SK-N-SH (cell line): ENCODE measurements around the gene SPSB1. TPM values are rescaled to one million over a fixed set of nuclear protein-coding genes. Genes with fewer than 3 reads are reported as not detected.

ENCODE experiments used
- CTCF ChIA-PET: fragments of 300-600, 350-600 bp; formaldehyde crosslinking; extraction: SDS; loops from one replicate; lab custom pipeline; 2021; lab: Yijun Ruan, JAX
- POLR2A ChIA-PET: fragments of 350-600 bp; sonication (Branson Sonifier 250); formaldehyde crosslinking; extraction: SDS; loops from one replicate; lab custom pipeline; 2020; ENCODE audit warnings: antibody characterized with exemption, inconsistent platforms; lab: Yijun Ruan, JAX
- DNase-seq: peaks from one replicate; pipeline ENCODE4 v3.0.0; 2012
- H2AFZ ChIP-seq: fragments of 200-600 bp; sonication (generic); 2 replicates; pipeline ENCODE4 v1.8.1; 2016; ENCODE audit warnings: antibody characterized with exemption, mild to moderate bottlenecking, low read depth
- H3F3A ChIP-seq: fragments of 200-600 bp; sonication (generic); replicated peaks from 2 replicates; pipeline ENCODE3; 2016; ENCODE audit warnings: antibody characterized with exemption, mild to moderate bottlenecking; ENCODE audit not compliant: insufficient read depth
- H3K27ac ChIP-seq, 2 experiments: fragments of 200-500 bp in 1 of 2; fragments of 200-600 bp in 1 of 2; sonication (Bioruptor generic) in 1 of 2; sonication (generic), shearing (Covaris generic) in 1 of 2; 2 replicates each; pipeline versions ENCODE4 v1.5.1 to v1.6.1; 2014 to 2016; ENCODE audit warnings: low read depth in 2 of 2, inconsistent platforms in 1 of 2, low read length in 1 of 2, mild to moderate bottlenecking in 1 of 2, mixed read lengths in 1 of 2
- H3K27me3 ChIP-seq: fragments of 200-600 bp; sonication (generic), shearing (Covaris generic); 2 replicates; pipeline ENCODE4 v1.6.1; 2016; ENCODE audit warnings: mixed run types; ENCODE audit not compliant: insufficient read depth
- H3K36me3 ChIP-seq, 2 experiments: fragments of 200-500 bp in 1 of 2; fragments of 200-600 bp in 1 of 2; sonication (Bioruptor generic) in 1 of 2; sonication (generic) in 1 of 2; replicated peaks in 1 of 2; 2 replicates each; pipeline versions ENCODE3 to v1.5.1; 2014 to 2016; ENCODE audit warnings: low read length in 1 of 2, mild to moderate bottlenecking in 1 of 2; ENCODE audit not compliant: insufficient read depth in 2 of 2, control insufficient read depth in 1 of 2
- H3K4me1 ChIP-seq, 2 experiments: fragments of 200-500 bp in 1 of 2; fragments of 200-600 bp in 1 of 2; sonication (Bioruptor generic) in 1 of 2; sonication (generic), shearing (Covaris generic) in 1 of 2; 2 replicates each; pipeline versions ENCODE4 v1.5.1 to v1.6.1; 2014 to 2016; ENCODE audit warnings: low read depth in 1 of 2, low read length in 1 of 2, mixed run types in 1 of 2; ENCODE audit not compliant: insufficient read depth in 2 of 2, control insufficient read depth in 1 of 2
- H3K4me2 ChIP-seq: fragments of 200-600 bp; sonication (generic), shearing (Covaris generic); 2 replicates; pipeline ENCODE4 v1.6.1; 2017; ENCODE audit warnings: mixed run types
- H3K4me3 ChIP-seq, 2 experiments: fragments of 200-500 bp in 1 of 2; fragments of 200-600 bp in 1 of 2; sonication (Bioruptor generic) in 1 of 2; sonication (generic), shearing (Covaris generic) in 1 of 2; 2 replicates each; pipeline versions ENCODE4 v1.5.1 to v1.8.1; 2014 to 2016; ENCODE audit warnings: low read depth in 2 of 2, inconsistent platforms in 1 of 2, low read length in 1 of 2, mild to moderate bottlenecking in 1 of 2, mixed read lengths in 1 of 2, moderate library complexity in 1 of 2
- H3K79me2 ChIP-seq: fragments of 200-600 bp; sonication (generic); 2 replicates; pipeline ENCODE4 v1.8.1; 2017; ENCODE audit warnings: mild to moderate bottlenecking; ENCODE audit not compliant: insufficient read depth
- H3K9ac ChIP-seq: fragments of 200-600 bp; sonication (generic); 2 replicates; pipeline ENCODE4 v1.6.1; 2017; ENCODE audit warnings: mixed run types
- H3K9me2 ChIP-seq: fragments of 200-600 bp; sonication (generic); 2 replicates; pipeline ENCODE4 v1.6.1; 2017; ENCODE audit warnings: mixed run types
- H3K9me3 ChIP-seq: fragments of 200-600 bp; sonication (generic); 2 replicates; pipeline ENCODE4 v1.6.1; 2017; ENCODE audit warnings: mixed run types, mild to moderate bottlenecking, moderate library complexity
- H4K20me1 ChIP-seq: fragments of 200-600 bp; sonication (generic); 2 replicates; pipeline ENCODE4 v1.6.1; 2017; ENCODE audit warnings: mild to moderate bottlenecking, mixed run types; ENCODE audit not compliant: insufficient read depth
- EZH2phosphoT487 ChIP-seq: fragments of 200-600 bp; sonication (generic); IDR thresholded peaks from 2 replicates; pipeline ENCODE4 v1.6.1; 2017; ENCODE audit warnings: low read depth, mixed run types, mild to moderate bottlenecking, antibody characterized with exemption, moderate library complexity, borderline replicate concordance
- FOXM1 ChIP-seq: IDR thresholded peaks from 2 replicates; pipeline ENCODE4 v1.4.0; 2012; ENCODE audit warnings: low read depth, mild to moderate bottlenecking
- IRF3 ChIP-seq: fragments of 150-350 bp; IDR thresholded peaks from 2 replicates; pipeline ENCODE4 v1.6.1; 2016; ENCODE audit warnings: mild to moderate bottlenecking, low read depth, low read length
- MAX ChIP-seq: IDR thresholded peaks from 2 replicates; pipeline ENCODE4 v1.4.0; 2012; ENCODE audit warnings: low read depth
- MEF2A ChIP-seq: IDR thresholded peaks from 2 replicates; pipeline ENCODE4 v1.4.0; 2012; ENCODE audit warnings: low read depth, borderline replicate concordance
- MXI1 ChIP-seq: IDR thresholded peaks from 2 replicates; pipeline ENCODE4 v1.6.1; 2012; ENCODE audit warnings: mild to moderate bottlenecking, low read depth, low read length, improper control_type of control experiment
- NFIC ChIP-seq: IDR thresholded peaks from 2 replicates; pipeline ENCODE4 v1.4.0; 2012; ENCODE audit warnings: borderline replicate concordance
- NRF1 ChIP-seq: IDR thresholded peaks from 2 replicates; pipeline ENCODE4 v1.6.1; 2012; ENCODE audit warnings: low read depth, mild to moderate bottlenecking, low read length
- PBX3 ChIP-seq: IDR thresholded peaks from 2 replicates; pipeline ENCODE4; 2012
- POLR2AphosphoS5 ChIP-seq: IDR thresholded peaks from 2 replicates; pipeline ENCODE4 v1.6.1; 2012; ENCODE audit warnings: low read depth, low read length
- RFX5 ChIP-seq: IDR thresholded peaks from 2 replicates; pipeline ENCODE4 v1.6.1; 2012; ENCODE audit warnings: mild to moderate bottlenecking, improper control_type of control experiment, low read length
- RXRA ChIP-seq: IDR thresholded peaks from 2 replicates; pipeline ENCODE4 v1.4.0; 2012; ENCODE audit warnings: low read depth, mild to moderate bottlenecking, borderline replicate concordance
- SIN3A ChIP-seq: IDR thresholded peaks from 2 replicates; pipeline ENCODE4 v1.6.1; 2012; ENCODE audit warnings: low read depth, mild to moderate bottlenecking, low read length, moderate library complexity, borderline replicate concordance
- SMC3 ChIP-seq: IDR thresholded peaks from 2 replicates; pipeline ENCODE4 v1.6.1; 2012; ENCODE audit warnings: low read depth, low read length, improper control_type of control experiment
- TEAD4 ChIP-seq: IDR thresholded peaks from 2 replicates; pipeline ENCODE4 v1.4.0; 2012; ENCODE audit warnings: mild to moderate bottlenecking, borderline replicate concordance; ENCODE audit not compliant: insufficient read depth
- USF1 ChIP-seq: IDR thresholded peaks from 2 replicates; pipeline ENCODE4 v1.4.0; 2012; ENCODE audit warnings: low read depth, borderline replicate concordance
- USF2 ChIP-seq: fragments of 150-350 bp; IDR thresholded peaks from 2 replicates; pipeline ENCODE4 v1.6.1; 2017; ENCODE audit warnings: antibody characterized with exemption, low read length, low read depth, borderline replicate concordance
- YY1 ChIP-seq: IDR thresholded peaks from 2 replicates; pipeline ENCODE4 v1.4.0; 2012; ENCODE audit warnings: low read depth, mild to moderate bottlenecking
- WGBS: methylation state at CpG from one replicate; pipeline ENCODE4 v1.1.6; 2017; ENCODE audit warnings: low lambda C conversion rate; 5-methylcytosine and 5-hydroxymethylcytosine counted together
- polyA plus RNA-seq, 3 experiments: library from polyadenylated mRNA; depleted of rRNA; stranded (reverse); fragments of >200 nt; gene quantifications; 2 replicates each; pipeline ENCODE4 v1.2.3, GENCODE V29; 2012

The SPSB1 gene
- polyA plus RNA-seq, 1 of the 3 experiments (the other 2 are of a cell fraction): 9.2 TPM

GRCh38 chr1:9340172-9340854, 47.6 kb downstream of the SPSB1 start:
- no peak for DNase-seq
- H2AFZ ChIP-seq: no peak overlapping the region
- H3K9me3 ChIP-seq: no peaks in the 10 kb centered on the region
- H3K9ac ChIP-seq: no peak overlapping the region
- WGBS: 91% methylated on average over 9 of the region's 24 CpGs
- H3K79me2 ChIP-seq: no peaks in the 10 kb centered on the region
- H3K36me3 ChIP-seq: no peaks in the 10 kb centered on the region
- no peaks in the 10 kb centered on the region for H3K27me3 ChIP-seq
- no peak overlapping the region for H3K27ac ChIP-seq
- TF ChIP-seq NFIC (no peak), POLR2AphosphoS5 (no peak), MEF2A (no peak), NRF1 (no peak), YY1 (no peak), FOXM1 (no peak), MXI1 (no peak), RFX5 (no peak), EZH2phosphoT487 (no peak), SIN3A (no peak), USF1 (no peak), SMC3 (no peak), USF2 (no peak), IRF3 (no peak), RXRA (no peak), TEAD4 (no peak), MAX (no peak), PBX3 (no peak)
- no peak overlapping the region for H3K4me3 ChIP-seq
- peaks cover 0 to 1% of the 10 kb centered on the region in 2 experiments; a peak in 1 of 4 replicates for H3K4me1 ChIP-seq
- POLR2A ChIA-PET: no interaction called here
- CTCF ChIA-PET: no interaction called here
- H4K20me1 ChIP-seq: peaks cover 15% of the 10 kb centered on the region
- H3F3A ChIP-seq: no peaks in the 10 kb centered on the region
- no peaks in the 10 kb centered on the region for H3K9me2 ChIP-seq
- no peak overlapping the region for H3K4me2 ChIP-seq
